ENCODE measurements around the gene CXCL11. TPM values are rescaled to one million over a fixed set of nuclear protein-coding genes. Genes with fewer than 3 reads are reported as not detected.

The CXCL11 gene
- 0.20 TPM for polyA plus RNA-seq (2013)

- Histone ChIP-seq H3K27me3 (replicated peaks in 2 of 5; ENCODE audit: control insufficient read depth in 4 of 5, insufficient read depth in 5 of 5, low read length in 4 of 5) (no peaks in the 10 kb centered on the region), H3K27ac (ENCODE audit: insufficient read depth in 1 of 2, low read depth in 1 of 2, low read length in 2 of 2, poor library complexity in 1 of 2, severe bottlenecking in 2 of 2) (no peak within 1 kb of the TSS), H3K9me3 (ENCODE audit: control extremely low read depth in 1 of 5, control insufficient read depth in 4 of 5, insufficient read depth in 2 of 5, low read depth in 1 of 5, low read length in 4 of 5) (no peaks in the 10 kb centered on the region), H3K4me1 (ENCODE audit: control extremely low read depth in 1 of 4, control insufficient read depth in 4 of 4, insufficient read depth in 4 of 4, low read length in 3 of 4) (no peaks in the 10 kb centered on the region), H3K36me3 (ENCODE audit: control insufficient read depth in 4 of 4, insufficient read depth in 4 of 4, low read length in 3 of 4) (no peaks in the 10 kb centered on the region), H3K4me3 (ENCODE audit: control insufficient read depth in 1 of 7, extremely low read depth in 1 of 7, insufficient read depth in 4 of 7, low read depth in 2 of 7, low read length in 6 of 7) (no peak within 1 kb of the TSS)
- WGBS (ENCODE audit: insufficient coverage) = 17% methylated on average over 2 of the region's 2 CpGs
- DNase-seq = no peak
- ChIA-PET CTCF (interaction anchor here (1.1 to 1.3 kb wide), 3 partner anchors 16 to 39 kb away, joined by 3 to 5 read pairs (median 4); no protein-coding TSS in a partner anchor), POLR2A (no interaction called here)
These were observed at the start of gene CXCL11 for GRCh38 chr4:76035799-76036380. CXCL11 (minus strand) TSS chr4:76036070; CDS start chr4:76035987, 83 bp downstream.

- H3K27me3 ChIP-seq (replicated peaks in 2 of 5; ENCODE audit: control insufficient read depth in 4 of 5, insufficient read depth in 5 of 5, low read length in 4 of 5) = no peaks in the 10 kb centered on the region
- 100% methylated on average over 1 of the region's 1 CpG for WGBS (ENCODE audit: insufficient coverage)
- H3K4me1 ChIP-seq (ENCODE audit: control extremely low read depth in 1 of 4, control insufficient read depth in 4 of 4, insufficient read depth in 4 of 4, low read length in 3 of 4) = peaks cover 0 to 5% (median 2%) of the 10 kb centered on the region in 4 experiments
- POLR2A ChIA-PET = no interaction called here
- CTCF ChIA-PET = interaction anchor here (0.9 to 1.8 kb wide), 4 partner anchors 11 to 88 kb away, joined by 3 to 4 read pairs (median 4); no protein-coding TSS in a partner anchor
- H3K36me3 ChIP-seq (ENCODE audit: control insufficient read depth in 4 of 4, insufficient read depth in 4 of 4, low read length in 3 of 4) = no peaks in the 10 kb centered on the region
- H3K4me3 ChIP-seq (ENCODE audit: control insufficient read depth in 1 of 7, extremely low read depth in 1 of 7, insufficient read depth in 4 of 7, low read depth in 2 of 7, low read length in 6 of 7) = no peak overlapping the region
- no peak overlapping the region for H3K27ac ChIP-seq (ENCODE audit: insufficient read depth in 1 of 2, low read depth in 1 of 2, low read length in 2 of 2, poor library complexity in 1 of 2, severe bottlenecking in 2 of 2)
- DNase-seq = no peak
- no peaks in the 10 kb centered on the region for H3K9me3 ChIP-seq (ENCODE audit: control extremely low read depth in 1 of 5, control insufficient read depth in 4 of 5, insufficient read depth in 2 of 5, low read depth in 1 of 5, low read length in 4 of 5)
These were observed 48.7 kb upstream of the CXCL11 start for GRCh38 chr4:76084542-76084941.

GRCh38 chr4:76083386-76083988 is 47.6 kb upstream of the CXCL11 start:
- no peak for DNase-seq
- H3K27ac ChIP-seq (ENCODE audit: insufficient read depth in 1 of 2, low read depth in 1 of 2, low read length in 2 of 2, poor library complexity in 1 of 2, severe bottlenecking in 2 of 2) = no peak overlapping the region
- 100% methylated on average over 1 of the region's 3 CpGs for WGBS (ENCODE audit: insufficient coverage)
- H3K27me3 ChIP-seq (replicated peaks in 2 of 5; ENCODE audit: control insufficient read depth in 4 of 5, insufficient read depth in 5 of 5, low read length in 4 of 5) = no peaks in the 10 kb centered on the region
- H3K4me3 ChIP-seq (ENCODE audit: control insufficient read depth in 1 of 7, extremely low read depth in 1 of 7, insufficient read depth in 4 of 7, low read depth in 2 of 7, low read length in 6 of 7) = no peak overlapping the region
- CTCF ChIA-PET = interaction anchor here (0.8 to 2.1 kb wide), 5 partner anchors 9 to 92 kb away, joined by 3 to 6 read pairs (median 4); partner anchors contain the start of gene ART3
- POLR2A ChIA-PET = no interaction called here
- H3K36me3 ChIP-seq (ENCODE audit: control insufficient read depth in 4 of 4, insufficient read depth in 4 of 4, low read length in 3 of 4) = no peaks in the 10 kb centered on the region
- H3K4me1 ChIP-seq (ENCODE audit: control extremely low read depth in 1 of 4, control insufficient read depth in 4 of 4, insufficient read depth in 4 of 4, low read length in 3 of 4) = peaks cover 0 to 2% (median 0%) of the 10 kb centered on the region in 4 experiments
- no peaks in the 10 kb centered on the region for H3K9me3 ChIP-seq (ENCODE audit: control extremely low read depth in 1 of 5, control insufficient read depth in 4 of 5, insufficient read depth in 2 of 5, low read depth in 1 of 5, low read length in 4 of 5)

GRCh38 chr4:76078033-76078613 is 42.3 kb upstream of the CXCL11 start:
- Histone ChIP-seq H3K27ac (ENCODE audit: insufficient read depth in 1 of 2, low read depth in 1 of 2, low read length in 2 of 2, poor library complexity in 1 of 2, severe bottlenecking in 2 of 2) (no peak overlapping the region), H3K27me3 (replicated peaks in 2 of 5; ENCODE audit: control insufficient read depth in 4 of 5, insufficient read depth in 5 of 5, low read length in 4 of 5) (no peaks in the 10 kb centered on the region), H3K4me1 (ENCODE audit: control extremely low read depth in 1 of 4, control insufficient read depth in 4 of 4, insufficient read depth in 4 of 4, low read length in 3 of 4) (no peaks in the 10 kb centered on the region), H3K4me3 (ENCODE audit: control insufficient read depth in 1 of 7, extremely low read depth in 1 of 7, insufficient read depth in 4 of 7, low read depth in 2 of 7, low read length in 6 of 7) (no peak overlapping the region), H3K36me3 (ENCODE audit: control insufficient read depth in 4 of 4, insufficient read depth in 4 of 4, low read length in 3 of 4) (no peaks in the 10 kb centered on the region), H3K9me3 (ENCODE audit: control extremely low read depth in 1 of 5, control insufficient read depth in 4 of 5, insufficient read depth in 2 of 5, low read depth in 1 of 5, low read length in 4 of 5) (no peaks in the 10 kb centered on the region)
- DNase-seq = no peak
- ChIA-PET CTCF (interaction anchor here (1.0 to 1.9 kb wide), 6 partner anchors 9 to 84 kb away, joined by 3 to 13 read pairs (median 3); no protein-coding TSS in a partner anchor), POLR2A (no interaction called here)
- WGBS (ENCODE audit: insufficient coverage) = 100% methylated on average over 2 of the region's 4 CpGs

DNA sequence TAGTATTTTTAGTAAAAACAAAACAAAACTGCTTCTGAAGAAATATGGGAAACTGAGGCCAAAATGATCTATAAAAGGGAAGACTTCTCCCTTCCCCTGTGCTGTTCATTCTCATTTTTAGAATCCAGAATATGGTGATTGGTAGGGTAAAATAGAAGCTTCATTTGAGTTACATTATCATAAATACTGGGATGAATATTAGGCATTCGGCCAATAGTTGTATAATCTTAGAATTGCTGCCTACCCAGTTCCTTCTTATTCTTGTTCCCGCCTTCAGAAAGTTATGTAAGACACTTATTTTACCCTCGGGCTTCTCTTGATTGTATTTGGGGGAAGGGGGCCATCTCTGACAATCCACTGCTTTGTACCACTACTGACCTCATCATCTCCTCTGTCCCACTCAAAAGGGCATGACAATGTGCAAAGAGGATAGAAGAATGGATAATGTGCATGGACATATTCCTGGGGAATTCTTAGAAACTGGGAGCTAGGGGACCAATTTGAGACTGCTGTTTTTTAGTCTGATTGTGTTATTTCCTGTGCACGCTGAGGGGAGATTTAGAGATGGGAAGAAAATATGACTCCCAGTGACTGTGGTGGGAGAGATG is 39.2 kb upstream of the CXCL11 start:
- ChIA-PET POLR2A (no interaction called here), CTCF (interaction anchor here (1.0 to 1.7 kb wide), 2 partner anchors 9 to 20 kb away, joined by 4 read pairs; no protein-coding TSS in a partner anchor)
- H3K36me3 ChIP-seq (ENCODE audit: control insufficient read depth in 4 of 4, insufficient read depth in 4 of 4, low read length in 3 of 4) = no peaks in the 10 kb centered on the region
- no peaks in the 10 kb centered on the region for H3K9me3 ChIP-seq (ENCODE audit: control extremely low read depth in 1 of 5, control insufficient read depth in 4 of 5, insufficient read depth in 2 of 5, low read depth in 1 of 5, low read length in 4 of 5)
- H3K4me3 ChIP-seq (ENCODE audit: control insufficient read depth in 1 of 7, extremely low read depth in 1 of 7, insufficient read depth in 4 of 7, low read depth in 2 of 7, low read length in 6 of 7) = no peak overlapping the region
- H3K27me3 ChIP-seq (replicated peaks in 2 of 5; ENCODE audit: control insufficient read depth in 4 of 5, insufficient read depth in 5 of 5, low read length in 4 of 5) = no peaks in the 10 kb centered on the region
- WGBS (ENCODE audit: insufficient coverage) = 63% methylated on average over 1 of the region's 4 CpGs
- H3K27ac ChIP-seq (ENCODE audit: insufficient read depth in 1 of 2, low read depth in 1 of 2, low read length in 2 of 2, poor library complexity in 1 of 2, severe bottlenecking in 2 of 2) = no peak overlapping the region
- no peaks in the 10 kb centered on the region for H3K4me1 ChIP-seq (ENCODE audit: control extremely low read depth in 1 of 4, control insufficient read depth in 4 of 4, insufficient read depth in 4 of 4, low read length in 3 of 4)
- no peak for DNase-seq

- H3K27ac ChIP-seq (ENCODE audit: insufficient read depth in 1 of 2, low read depth in 1 of 2, low read length in 2 of 2, poor library complexity in 1 of 2, severe bottlenecking in 2 of 2) = no peak within 1 kb of the TSS
- H3K4me3 ChIP-seq (ENCODE audit: control insufficient read depth in 1 of 7, extremely low read depth in 1 of 7, insufficient read depth in 4 of 7, low read depth in 2 of 7, low read length in 6 of 7) = no peak within 1 kb of the TSS
- ChIA-PET POLR2A (no interaction called here), CTCF (interaction anchor here (1.4 to 1.7 kb wide), 3 partner anchors 9 to 33 kb away, joined by 3 to 7 read pairs (median 4); no protein-coding TSS in a partner anchor)
- no peaks in the 10 kb centered on the region for H3K4me1 ChIP-seq (ENCODE audit: control extremely low read depth in 1 of 4, control insufficient read depth in 4 of 4, insufficient read depth in 4 of 4, low read length in 3 of 4)
- no CpG with 5 or more reads among the region's 1 CpG for WGBS (ENCODE audit: insufficient coverage)
- no peaks in the 10 kb centered on the region for H3K36me3 ChIP-seq (ENCODE audit: control insufficient read depth in 4 of 4, insufficient read depth in 4 of 4, low read length in 3 of 4)
- H3K27me3 ChIP-seq (replicated peaks in 2 of 5; ENCODE audit: control insufficient read depth in 4 of 5, insufficient read depth in 5 of 5, low read length in 4 of 5) = no peaks in the 10 kb centered on the region
- no peak for DNase-seq
- no peaks in the 10 kb centered on the region for H3K9me3 ChIP-seq (ENCODE audit: control extremely low read depth in 1 of 5, control insufficient read depth in 4 of 5, insufficient read depth in 2 of 5, low read depth in 1 of 5, low read length in 4 of 5)
These were observed 38.6 kb upstream of the CXCL11 start, which contains the start of gene ART3 for GRCh38 chr4:76074468-76074867. ART3 (plus strand) TSS chr4:76074709; CDS start chr4:76075890, 1,181 bp downstream.

Data from common myeloid progenitor, CD34-positive (primary cell).